ENCODE measurements around the gene SETD3. TPM values are rescaled to one million over a fixed set of nuclear protein-coding genes. Genes with fewer than 3 reads are reported as not detected.

SETD3 gene
- 43.7 to 56.4 TPM (median 48.1 TPM) in 5 replicates for total RNA-seq (2022; extraction: Qiagen RNA extraction)

DNA sequence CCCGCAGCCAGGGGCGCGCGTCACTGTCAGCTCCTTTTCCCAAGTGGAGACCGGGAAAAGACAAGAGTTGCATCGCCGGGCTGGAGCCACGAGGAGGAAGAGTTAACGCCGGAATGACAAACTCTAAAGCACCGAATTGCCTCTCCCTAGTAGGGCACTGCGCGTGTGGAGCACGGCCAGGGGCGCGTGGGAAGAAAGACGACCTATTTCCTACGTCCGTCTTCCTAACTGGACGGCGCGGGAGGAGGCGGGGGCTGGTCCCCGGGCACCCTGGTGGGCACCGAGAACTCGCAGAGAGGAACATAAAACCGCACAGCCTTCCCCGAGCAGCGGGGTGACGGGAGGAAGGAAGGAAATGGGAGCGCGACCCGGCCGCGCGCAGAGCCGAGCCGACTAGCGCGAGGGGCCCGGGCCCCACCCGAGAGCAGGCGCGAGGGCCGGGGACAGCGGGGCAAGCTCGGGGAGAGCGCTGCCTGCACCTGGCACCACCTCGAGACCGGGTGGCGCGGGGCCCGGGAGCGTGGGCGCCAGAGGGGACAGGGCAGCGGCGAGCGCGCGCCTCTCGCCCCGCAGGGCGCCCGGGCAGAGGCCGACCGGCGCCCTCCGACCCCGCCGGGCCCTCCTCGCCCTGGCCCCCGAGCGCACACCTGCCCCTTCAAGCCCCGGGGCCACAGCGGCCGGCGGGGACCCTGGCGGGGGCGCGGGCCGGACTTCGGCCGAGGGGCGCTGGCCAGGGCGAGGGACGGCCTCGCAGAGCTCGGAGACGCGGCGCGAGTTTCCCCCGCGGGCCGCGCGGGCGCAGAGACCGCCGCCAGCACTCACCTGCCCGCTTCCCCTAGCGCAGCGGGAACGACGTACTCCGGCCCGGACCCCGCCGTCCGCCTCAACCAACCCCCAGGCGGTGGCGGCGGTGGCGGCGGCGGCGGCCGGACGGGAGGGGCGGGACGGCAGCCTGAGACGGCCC lies at the start of gene SETD3:
Gene SETD3, minus strand, starts transcription at position 954 of the 964 bp plus-strand sequence. CDS start 15,054 bp downstream, outside the sequence.

DNA sequence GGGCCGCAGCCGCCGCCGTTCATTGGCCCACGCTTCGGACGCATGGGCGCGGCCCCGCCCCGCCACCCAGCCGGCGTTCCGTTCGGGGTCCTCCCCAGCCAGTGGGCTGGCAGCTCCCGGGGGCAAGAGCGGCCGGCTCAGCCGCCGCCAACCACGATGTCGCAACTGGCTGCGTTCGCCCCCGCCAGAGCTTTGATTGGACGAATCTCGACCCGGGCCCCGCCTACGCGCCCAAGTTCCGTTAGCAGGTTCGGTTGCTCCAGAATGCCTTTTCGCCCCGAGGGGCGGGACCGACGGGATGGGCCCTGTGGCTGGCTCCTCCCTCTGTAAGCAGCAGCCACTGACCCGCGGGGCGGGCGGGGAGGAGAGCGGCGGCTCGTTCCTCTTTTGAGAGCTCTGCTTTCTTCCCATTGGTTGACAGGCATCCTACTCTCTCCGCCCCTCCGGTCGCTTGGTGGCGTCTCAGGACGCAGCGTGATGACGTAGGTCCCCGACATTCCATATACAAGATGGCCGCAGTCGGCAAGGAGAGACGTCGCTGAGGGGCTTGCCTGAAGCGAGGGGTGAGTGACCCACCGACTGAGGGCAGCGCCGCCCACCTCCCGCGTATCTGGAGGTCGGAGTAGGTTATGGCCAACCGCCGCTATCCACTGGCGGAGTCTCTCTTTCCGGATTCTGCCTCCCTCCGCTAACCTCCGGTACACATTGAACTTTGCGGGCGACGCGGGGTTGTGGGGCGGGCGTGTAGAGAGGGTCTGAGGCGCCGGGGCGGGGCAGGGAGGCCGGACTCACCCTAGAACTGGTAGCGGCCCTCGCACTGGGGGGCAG lies 472 bp upstream of the SETD3 start, which contains the start of gene CCNK:
Gene CCNK, plus strand, starts transcription at position 493 of the 828 bp plus-strand sequence. CDS start 11,269 bp downstream, outside the sequence.

Other genes with a start within 250 kb of the SETD3 start
- 0.18 to 0.24 TPM (median 0.21 TPM) in 5 replicates for gene BCL11B, start 208.7 kb downstream of the SETD3 start, total RNA-seq (2022; extraction: Qiagen RNA extraction)
- gene CCNK, start 550 bp upstream of the SETD3 start, total RNA-seq (2022; extraction: Qiagen RNA extraction) = 44.7 to 62.2 TPM (median 45.6 TPM) in 5 replicates
- 31.6 to 42.6 TPM (median 39.9 TPM) in 5 replicates for gene CCDC85C, start 123.3 kb upstream of the SETD3 start, total RNA-seq (2022; extraction: Qiagen RNA extraction)
- gene HHIPL1, start 164.3 kb upstream of the SETD3 start, total RNA-seq (2022; extraction: Qiagen RNA extraction) = 0.14 to 0.34 TPM (median 0.22 TPM) in 5 replicates
- 0.09 to 0.22 TPM (median 0.15 TPM) in 5 replicates for gene CYP46A1, start 203.4 kb upstream of the SETD3 start, total RNA-seq (2022; extraction: Qiagen RNA extraction)

Data from A549 treated with CORT108297 at 1 μM for 4 hours (cell line).